Mesendoderm (in vitro differentiated cells): ENCODE results near the gene SULT4A1.

Source experiments
- DNase-seq: peaks from one replicate; pipeline ENCODE4 v3.0.0; 2013
- H2AK5ac ChIP-seq: 2 replicates; pipeline ENCODE4 v1.6.1; 2013; ENCODE audit warnings: low read length, inconsistent platforms
- H2BK120ac ChIP-seq: 2 replicates; pipeline ENCODE4 v1.6.1; 2013; ENCODE audit warnings: low read depth, mild to moderate bottlenecking, low read length, moderate library complexity, mixed read lengths
- H2BK15ac ChIP-seq: replicated peaks from 2 replicates; pipeline ENCODE4 v1.6.1; 2013; ENCODE audit warnings: low read depth, mild to moderate bottlenecking, moderate library complexity
- H2BK5ac ChIP-seq: 2 replicates; pipeline ENCODE4 v1.6.1; 2013; ENCODE audit warnings: low read length, inconsistent platforms
- H3K18ac ChIP-seq: 2 replicates; pipeline ENCODE4 v1.6.1; 2013; ENCODE audit warnings: mild to moderate bottlenecking, low read length, mixed read lengths
- H3K23ac ChIP-seq: one replicate; pipeline ENCODE4 v1.6.1; 2013; ENCODE audit warnings: low read length
- H3K27ac ChIP-seq: 2 replicates; pipeline ENCODE4 v1.5.1; 2013; ENCODE audit warnings: low read depth, mild to moderate bottlenecking, inconsistent platforms, low read length, moderate library complexity
- H3K27me3 ChIP-seq: 2 replicates; pipeline ENCODE4 v1.6.1; 2013; ENCODE audit warnings: low read length, control low read depth, mild to moderate bottlenecking, inconsistent platforms; ENCODE audit not compliant: insufficient read depth, poor library complexity
- H3K36me3 ChIP-seq: 2 replicates; pipeline ENCODE4 v1.6.1; 2013; ENCODE audit warnings: low read length, inconsistent platforms; ENCODE audit not compliant: control insufficient read depth, insufficient read depth
- H3K4ac ChIP-seq: one replicate; pipeline ENCODE4 v1.6.1; 2013; ENCODE audit warnings: low read depth, mild to moderate bottlenecking, low read length, moderate library complexity
- H3K4me1 ChIP-seq: 2 replicates; pipeline ENCODE4 v1.6.1; 2013; ENCODE audit warnings: low read depth, low read length, inconsistent platforms; ENCODE audit not compliant: control insufficient read depth
- H3K4me2 ChIP-seq: 2 replicates; pipeline ENCODE4 v1.6.1; 2013; ENCODE audit warnings: low read length
- H3K4me3 ChIP-seq: 2 replicates; pipeline ENCODE4 v1.5.1; 2013; ENCODE audit warnings: mild to moderate bottlenecking, low read length
- H3K56ac ChIP-seq: one replicate; pipeline ENCODE4 v1.6.1; 2013; ENCODE audit warnings: low read length
- H3K79me1 ChIP-seq: 2 replicates; pipeline ENCODE4 v1.6.1; 2013; ENCODE audit warnings: low read length, inconsistent platforms
- H3K79me2 ChIP-seq: 2 replicates; pipeline ENCODE4 v1.6.1; 2013; ENCODE audit warnings: mild to moderate bottlenecking, low read length; ENCODE audit not compliant: control insufficient read depth, insufficient read depth
- H3K9ac ChIP-seq: 2 replicates; pipeline ENCODE4 v1.6.1; 2013; ENCODE audit warnings: low read length, inconsistent platforms
- H4K5ac ChIP-seq: one replicate; pipeline ENCODE4 v1.6.1; 2013; ENCODE audit warnings: low read length
- H4K8ac ChIP-seq: one replicate; pipeline ENCODE4 v1.6.1; 2013; ENCODE audit warnings: low read depth, mild to moderate bottlenecking, control low read depth, low read length, moderate library complexity
- WGBS: extraction: QIAGEN DNeasy Blood & Tissue Kit; methylation state at CpG from one replicate; pipeline ENCODE4 v1.1.7; 2013; ENCODE audit warnings: low lambda C conversion rate, missing lambda C conversion rate; ENCODE audit not compliant: insufficient coverage; ENCODE audit errors: extremely low coverage; 5-methylcytosine and 5-hydroxymethylcytosine counted together

Gene SULT4A1

DNA sequence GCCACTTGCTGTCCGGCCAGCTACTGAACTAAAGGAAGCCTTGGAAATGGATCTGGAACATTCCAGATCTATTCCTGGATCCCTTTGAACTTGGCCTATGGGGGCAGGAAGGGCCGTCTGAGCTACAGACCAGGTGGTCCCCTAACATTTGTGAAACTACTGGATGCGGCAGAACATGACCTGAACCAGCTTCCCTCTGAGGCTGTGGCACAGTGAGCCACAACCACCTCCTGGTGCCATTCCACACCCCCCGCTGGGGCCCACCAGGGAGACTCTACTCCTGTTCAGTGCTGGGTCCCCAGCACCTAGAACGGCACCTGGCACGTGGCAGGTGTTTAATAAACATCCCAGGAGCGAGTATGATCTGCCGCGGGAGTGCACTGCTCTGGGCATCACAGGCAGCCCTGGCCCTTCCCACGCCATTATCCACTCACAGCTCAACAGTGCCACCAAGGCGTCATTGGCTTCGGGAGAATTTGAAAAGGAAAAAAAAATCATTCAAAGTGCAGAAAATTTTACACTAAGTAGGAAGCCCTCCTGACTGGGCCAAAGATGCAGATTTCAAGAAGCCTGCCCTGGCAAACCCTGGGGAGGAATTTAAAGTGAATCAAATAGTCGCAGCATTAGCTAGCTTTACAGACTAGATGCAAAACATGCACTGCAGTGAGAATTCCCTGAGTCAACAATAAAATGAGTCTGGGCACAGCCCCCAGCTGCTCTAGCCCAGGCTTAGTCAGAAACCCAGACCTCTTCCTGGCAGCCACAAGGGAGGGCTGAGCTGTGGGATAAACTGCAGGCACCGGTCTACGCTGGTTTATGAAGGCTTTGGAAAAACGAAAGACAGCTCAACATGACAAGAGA is 35.9 kb downstream of the SULT4A1 start:
- Histone ChIP-seq H3K27me3 (no peaks in the 10 kb centered on the region), H2AK5ac (no peak overlapping the region), H4K8ac (no peak overlapping the region), H2BK120ac (no peak overlapping the region), H3K4me3 (no peak overlapping the region), H3K18ac (no peak overlapping the region), H3K56ac (no peak overlapping the region), H2BK15ac (no peak overlapping the region), H3K9ac (no peak overlapping the region), H3K4ac (no peak overlapping the region), H3K79me1 (no peaks in the 10 kb centered on the region), H3K4me1 (no peaks in the 10 kb centered on the region), H3K27ac (no peak overlapping the region), H3K4me2 (no peak overlapping the region), H3K36me3 (no peaks in the 10 kb centered on the region), H3K79me2 (no peaks in the 10 kb centered on the region), H2BK5ac (no peak overlapping the region), H4K5ac (no peak overlapping the region), H3K23ac (no peak overlapping the region)
- no CpG with 5 or more reads among the region's 16 CpGs for WGBS
- no peak for DNase-seq

DNA sequence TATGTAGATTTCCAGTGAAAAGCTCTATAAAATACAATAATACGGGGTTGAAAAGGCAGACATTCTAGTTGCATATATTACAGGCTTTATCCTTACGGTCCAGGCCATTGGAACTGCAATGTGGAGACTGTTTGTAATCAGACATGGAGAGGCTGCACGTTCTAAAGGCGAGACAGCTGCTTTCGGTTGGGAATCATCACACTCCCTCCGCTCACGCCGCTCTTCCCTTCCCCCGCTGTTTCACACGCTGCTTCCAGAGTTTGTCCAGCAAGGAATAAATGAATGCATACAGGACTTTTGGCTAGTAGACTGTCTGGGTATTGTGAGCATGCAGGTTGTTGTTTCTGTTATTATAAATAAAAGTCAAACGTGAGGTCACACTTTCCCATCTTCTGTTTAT is 36.7 kb downstream of the SULT4A1 start:
- no peak overlapping the region for H2BK120ac ChIP-seq
- H3K27me3 ChIP-seq: no peaks in the 10 kb centered on the region
- no peak overlapping the region for H3K18ac ChIP-seq
- no peak for DNase-seq
- H3K56ac ChIP-seq: no peak overlapping the region
- H3K4me2 ChIP-seq: no peak overlapping the region
- WGBS: no CpG with 5 or more reads among the region's 11 CpGs
- H3K9ac ChIP-seq: no peak overlapping the region
- no peak overlapping the region for H2BK5ac ChIP-seq
- H3K4me1 ChIP-seq: no peaks in the 10 kb centered on the region
- H3K23ac ChIP-seq: no peak overlapping the region
- no peak overlapping the region for H3K4ac ChIP-seq
- no peak overlapping the region for H4K5ac ChIP-seq
- H2AK5ac ChIP-seq: no peak overlapping the region
- H3K36me3 ChIP-seq: no peaks in the 10 kb centered on the region
- no peaks in the 10 kb centered on the region for H3K79me2 ChIP-seq
- H3K4me3 ChIP-seq: no peak overlapping the region
- H3K27ac ChIP-seq: no peak overlapping the region
- no peak overlapping the region for H4K8ac ChIP-seq
- no peaks in the 10 kb centered on the region for H3K79me1 ChIP-seq
- H2BK15ac ChIP-seq: no peak overlapping the region

- Histone ChIP-seq H3K4ac (no peak overlapping the region), H3K4me2 (no peak overlapping the region), H3K79me2 (no peaks in the 10 kb centered on the region), H3K27me3 (no peaks in the 10 kb centered on the region), H3K56ac (no peak overlapping the region), H3K9ac (no peak overlapping the region), H3K4me3 (no peak overlapping the region), H4K5ac (no peak overlapping the region), H2AK5ac (no peak overlapping the region), H3K27ac (no peak overlapping the region), H3K36me3 (no peaks in the 10 kb centered on the region), H3K4me1 (no peaks in the 10 kb centered on the region), H3K23ac (no peak overlapping the region), H3K79me1 (no peaks in the 10 kb centered on the region), H2BK15ac (no peak overlapping the region), H3K18ac (no peak overlapping the region), H2BK120ac (no peak overlapping the region), H2BK5ac (no peak overlapping the region), H4K8ac (no peak overlapping the region)
- no CpG with 5 or more reads among the region's 26 CpGs for WGBS
- DNase-seq: no peak
Measured at GRCh38 chr22:43824724-43825420, 37.4 kb downstream of the SULT4A1 start.

GRCh38 chr22:43823911-43824665 is 38.2 kb downstream of the SULT4A1 start:
- no peak overlapping the region for H3K27ac ChIP-seq
- H4K5ac ChIP-seq: no peak overlapping the region
- WGBS: no CpG with 5 or more reads among the region's 17 CpGs
- no peak overlapping the region for H2BK15ac ChIP-seq
- H3K36me3 ChIP-seq: no peaks in the 10 kb centered on the region
- H3K4me2 ChIP-seq: no peak overlapping the region
- H3K4me3 ChIP-seq: no peak overlapping the region
- H2AK5ac ChIP-seq: no peak overlapping the region
- no peak overlapping the region for H3K4ac ChIP-seq
- no peak overlapping the region for H3K23ac ChIP-seq
- H3K9ac ChIP-seq: no peak overlapping the region
- H3K56ac ChIP-seq: no peak overlapping the region
- H2BK5ac ChIP-seq: no peak overlapping the region
- H3K79me2 ChIP-seq: no peaks in the 10 kb centered on the region
- H4K8ac ChIP-seq: no peak overlapping the region
- no peaks in the 10 kb centered on the region for H3K4me1 ChIP-seq
- DNase-seq: no peak
- H3K27me3 ChIP-seq: no peaks in the 10 kb centered on the region
- H3K18ac ChIP-seq: no peak overlapping the region
- H3K79me1 ChIP-seq: no peaks in the 10 kb centered on the region
- H2BK120ac ChIP-seq: no peak overlapping the region

DNA sequence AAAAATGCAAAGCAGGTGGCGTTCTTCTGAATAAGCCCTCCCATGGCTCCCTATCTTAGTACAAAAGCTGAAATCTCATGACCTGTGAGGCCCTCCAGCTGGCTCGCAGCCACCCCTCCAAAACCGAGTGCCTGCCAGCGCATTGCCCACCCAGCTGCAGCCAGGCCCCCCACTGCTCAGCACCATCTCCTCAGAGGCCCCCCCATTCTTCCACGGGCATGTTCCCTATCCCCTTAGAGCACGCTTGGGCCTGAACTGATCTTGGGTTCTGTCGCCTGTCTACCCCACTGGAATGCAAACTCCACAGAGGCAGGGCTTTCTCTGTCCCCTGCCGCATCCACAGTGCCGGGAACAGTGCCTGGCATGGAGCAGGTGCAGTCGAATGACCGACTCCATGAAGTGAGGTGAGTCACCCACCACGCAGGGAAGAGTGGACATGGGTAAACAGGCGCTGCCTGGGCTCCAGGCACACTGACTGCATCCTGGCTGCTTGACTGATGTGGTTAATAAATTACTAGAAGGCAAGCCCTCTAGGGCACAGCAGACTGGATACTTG is 38.9 kb downstream of the SULT4A1 start:
- no peak overlapping the region for H3K18ac ChIP-seq
- H2AK5ac ChIP-seq: no peak overlapping the region
- H3K9ac ChIP-seq: no peak overlapping the region
- no peak overlapping the region for H4K5ac ChIP-seq
- no peak overlapping the region for H4K8ac ChIP-seq
- no peak overlapping the region for H3K4ac ChIP-seq
- no peak overlapping the region for H3K27ac ChIP-seq
- H3K79me2 ChIP-seq: no peaks in the 10 kb centered on the region
- H3K4me1 ChIP-seq: no peaks in the 10 kb centered on the region
- H3K79me1 ChIP-seq: no peaks in the 10 kb centered on the region
- no peak overlapping the region for H3K56ac ChIP-seq
- H2BK15ac ChIP-seq: no peak overlapping the region
- no peaks in the 10 kb centered on the region for H3K36me3 ChIP-seq
- H3K4me2 ChIP-seq: no peak overlapping the region
- H3K4me3 ChIP-seq: no peak overlapping the region
- no CpG with 5 or more reads among the region's 13 CpGs for WGBS
- H2BK120ac ChIP-seq: no peak overlapping the region
- no peaks in the 10 kb centered on the region for H3K27me3 ChIP-seq
- no peak overlapping the region for H2BK5ac ChIP-seq
- H3K23ac ChIP-seq: no peak overlapping the region
- DNase-seq: peak; percentile 23
